PC-3 (cell line): Measurements from ENCODE around the gene PLIN5.
A peak's percentile ranks its signal among the peaks of the same experiment; 100 is the strongest.

ENCODE experiments used
- EZH2 ChIP-seq: fragments of 300-600 bp; sonication (generic); IDR thresholded peaks from one replicate; pipeline ENCODE4 v1.6.1; 2017; ENCODE audit warnings: antibody characterized with exemption, mild to moderate bottlenecking, low read length; ENCODE audit not compliant: unreplicated experiment
- EZH2phosphoT487 ChIP-seq: fragments of 300-600 bp; sonication (generic); IDR thresholded peaks from 2 replicates; pipeline ENCODE4 v1.6.1; 2018; ENCODE audit warnings: mild to moderate bottlenecking, antibody characterized with exemption, low read length, borderline replicate concordance
- TF ChIP-seq, protein P1 (sequence below): fragments of 300-600 bp; sonication (generic); conservative IDR thresholded peaks from 2 replicates; pipeline ENCODE4 v1.5.1; 2017; ENCODE audit warnings: antibody characterized with exemption, low read depth, mild to moderate bottlenecking, low read length

DNA sequence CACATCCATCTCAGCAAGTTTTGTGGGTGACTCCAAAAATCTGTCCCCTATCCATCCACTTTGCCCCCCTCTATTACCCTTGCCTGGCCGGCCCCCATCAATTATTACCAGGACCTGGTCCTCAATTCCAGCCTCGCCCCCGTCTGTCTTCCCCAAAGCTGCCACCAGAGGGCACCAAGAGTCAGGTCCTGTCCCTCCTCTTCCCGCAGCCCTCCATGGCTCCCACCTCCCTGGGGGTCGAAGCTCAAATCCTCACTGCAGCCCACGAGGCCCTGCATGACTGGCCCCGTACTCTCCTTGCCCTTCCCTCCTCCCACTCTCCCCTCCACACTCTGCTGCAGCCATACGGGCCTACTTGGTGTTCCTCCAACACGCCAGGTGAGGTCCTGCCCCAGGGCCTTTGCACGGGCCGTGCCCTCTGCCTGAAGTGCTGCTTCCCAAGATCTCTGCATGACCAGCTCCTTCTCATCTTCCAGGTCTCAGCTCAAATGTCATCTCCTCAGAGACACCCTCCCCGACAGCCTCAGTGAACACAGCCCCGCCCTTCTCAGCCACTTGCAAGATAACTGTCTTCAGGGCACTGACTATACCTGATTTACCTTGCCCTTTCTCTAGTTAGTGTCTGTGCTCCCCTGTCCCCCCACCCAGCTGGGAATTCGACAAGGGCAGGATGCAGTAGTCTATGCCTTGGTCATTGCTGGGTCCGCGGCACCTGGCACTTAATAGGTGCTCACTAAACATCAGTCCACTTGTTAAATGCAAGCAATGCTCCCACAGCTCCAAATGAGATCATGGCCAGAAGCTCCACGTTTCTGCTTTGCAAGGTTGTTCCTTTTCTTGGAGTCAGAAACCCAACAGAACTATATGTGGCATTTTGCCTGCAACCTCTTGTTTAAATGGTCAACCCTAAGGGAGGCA lies 41.3 kb upstream of the PLIN5 start:
- no peak for TF ChIP-seq EZH2phosphoT487
- TF ChIP-seq, protein P1, sequence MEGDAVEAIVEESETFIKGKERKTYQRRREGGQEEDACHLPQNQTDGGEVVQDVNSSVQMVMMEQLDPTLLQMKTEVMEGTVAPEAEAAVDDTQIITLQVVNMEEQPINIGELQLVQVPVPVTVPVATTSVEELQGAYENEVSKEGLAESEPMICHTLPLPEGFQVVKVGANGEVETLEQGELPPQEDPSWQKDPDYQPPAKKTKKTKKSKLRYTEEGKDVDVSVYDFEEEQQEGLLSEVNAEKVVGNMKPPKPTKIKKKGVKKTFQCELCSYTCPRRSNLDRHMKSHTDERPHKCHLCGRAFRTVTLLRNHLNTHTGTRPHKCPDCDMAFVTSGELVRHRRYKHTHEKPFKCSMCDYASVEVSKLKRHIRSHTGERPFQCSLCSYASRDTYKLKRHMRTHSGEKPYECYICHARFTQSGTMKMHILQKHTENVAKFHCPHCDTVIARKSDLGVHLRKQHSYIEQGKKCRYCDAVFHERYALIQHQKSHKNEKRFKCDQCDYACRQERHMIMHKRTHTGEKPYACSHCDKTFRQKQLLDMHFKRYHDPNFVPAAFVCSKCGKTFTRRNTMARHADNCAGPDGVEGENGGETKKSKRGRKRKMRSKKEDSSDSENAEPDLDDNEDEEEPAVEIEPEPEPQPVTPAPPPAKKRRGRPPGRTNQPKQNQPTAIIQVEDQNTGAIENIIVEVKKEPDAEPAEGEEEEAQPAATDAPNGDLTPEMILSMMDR = peak; percentile 90
- no peak for TF ChIP-seq EZH2
